HL-60/S4 treated with retinoic acid at 250 ng/mL for 4 days and 3 days (cell line): ENCODE results near the gene MS4A7.

Source experiments
- in situ Hi-C: fragments of 300-500 bp; cut with MboI; formaldehyde crosslinking; loops from 2 replicates; pipeline ENCODE4 v1.7.0; 2022; ENCODE audit warnings: low sequenced_read_pairs

MS4A7 gene

DNA sequence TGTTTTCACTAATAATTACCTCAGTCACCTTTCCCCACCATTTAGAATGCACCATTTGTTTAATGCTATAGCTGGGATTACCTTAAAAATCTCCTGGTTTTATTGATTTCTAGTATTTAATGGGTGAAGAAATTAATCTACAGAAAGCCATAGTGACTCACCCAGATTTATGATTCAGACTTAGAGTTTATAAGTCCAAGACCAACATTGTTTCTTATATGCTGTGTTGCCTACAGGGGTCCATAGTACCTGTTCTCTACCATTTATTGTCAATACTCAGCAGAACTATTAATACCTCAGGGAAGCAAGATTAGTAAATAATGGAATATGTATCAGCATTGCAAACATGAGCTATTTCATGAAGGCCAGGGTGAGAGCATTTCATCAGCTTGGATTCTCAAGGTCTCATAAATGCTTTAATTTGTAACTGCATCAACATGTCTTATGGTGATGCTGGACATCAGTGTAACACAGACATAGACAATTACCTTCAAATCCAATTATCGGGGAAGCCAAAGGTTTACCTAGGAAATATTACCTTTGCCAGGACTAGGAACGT lies 8.0 kb upstream of the MS4A7 start:
- in situ Hi-C loops: loop anchor here (25.0 kb wide), 1 partner anchor 242 kb away; no protein-coding TSS in a partner anchor

DNA sequence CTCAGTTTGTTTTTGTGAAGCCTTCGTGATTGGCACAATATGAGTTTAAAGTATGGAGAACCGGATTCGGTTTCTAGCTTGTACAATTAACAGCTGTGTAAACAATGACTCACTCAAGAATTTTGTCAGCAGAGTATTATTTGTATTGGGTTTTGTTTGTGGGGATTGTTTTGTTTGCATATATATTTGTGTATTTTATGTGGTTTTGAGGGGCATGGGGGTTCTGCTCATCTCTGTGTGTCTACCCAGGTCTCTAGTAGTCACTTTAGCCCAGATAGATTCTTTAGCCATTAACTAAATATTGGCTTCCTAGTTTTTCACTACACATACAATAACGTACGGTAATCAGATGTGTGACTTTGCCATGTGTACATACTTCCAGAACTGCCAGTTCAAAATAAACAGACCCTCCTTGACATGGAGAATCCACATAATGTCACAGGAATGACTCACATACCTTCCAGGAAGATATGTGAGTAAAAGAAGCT lies 7.5 kb upstream of the MS4A7 start:
- in situ Hi-C loops: loop anchor here (25.0 kb wide), 1 partner anchor 241 kb away; no protein-coding TSS in a partner anchor

DNA sequence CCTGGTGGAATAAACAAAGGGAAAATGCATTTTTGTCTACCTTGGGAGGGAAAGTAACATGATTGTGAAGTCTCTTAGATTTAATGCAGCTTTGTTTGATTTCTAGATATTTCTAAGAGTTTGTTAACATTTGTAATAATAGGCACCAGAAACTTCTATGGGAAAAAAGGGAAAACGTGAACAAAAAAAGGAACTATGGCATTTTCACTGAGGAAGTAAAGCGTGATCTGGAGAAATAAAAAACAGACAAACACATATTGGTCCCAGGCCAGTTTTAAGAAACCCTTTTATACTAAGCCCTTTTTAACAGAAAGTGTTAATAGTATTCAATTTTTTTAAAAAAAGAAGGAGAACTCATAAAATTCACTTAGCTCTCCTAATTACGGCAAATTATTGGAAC lies 6.9 kb upstream of the MS4A7 start:
- in situ Hi-C loops: loop anchor here (25.0 kb wide), 1 partner anchor 241 kb away; no protein-coding TSS in a partner anchor

DNA sequence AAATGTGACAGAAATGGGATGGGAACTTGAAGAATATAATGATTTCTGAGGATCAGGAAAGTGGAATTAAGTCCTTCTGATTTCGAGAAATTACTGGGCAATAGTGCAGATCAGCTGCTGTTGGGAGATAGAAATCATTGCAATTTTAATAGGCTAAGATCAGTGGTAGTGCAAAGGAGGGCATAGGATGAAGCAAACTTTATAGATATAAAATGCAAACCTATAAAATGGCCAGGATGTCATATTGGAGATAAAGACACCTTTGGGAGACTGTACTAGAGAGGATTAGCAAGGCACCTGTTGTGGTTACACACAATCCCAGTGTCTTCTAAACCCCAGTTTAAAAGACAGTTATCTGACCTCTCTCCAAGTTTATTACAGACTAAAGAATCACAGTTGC lies 6.5 kb upstream of the MS4A7 start:
- in situ Hi-C loops: loop anchor here (25.0 kb wide), 1 partner anchor 240 kb away; no protein-coding TSS in a partner anchor

DNA sequence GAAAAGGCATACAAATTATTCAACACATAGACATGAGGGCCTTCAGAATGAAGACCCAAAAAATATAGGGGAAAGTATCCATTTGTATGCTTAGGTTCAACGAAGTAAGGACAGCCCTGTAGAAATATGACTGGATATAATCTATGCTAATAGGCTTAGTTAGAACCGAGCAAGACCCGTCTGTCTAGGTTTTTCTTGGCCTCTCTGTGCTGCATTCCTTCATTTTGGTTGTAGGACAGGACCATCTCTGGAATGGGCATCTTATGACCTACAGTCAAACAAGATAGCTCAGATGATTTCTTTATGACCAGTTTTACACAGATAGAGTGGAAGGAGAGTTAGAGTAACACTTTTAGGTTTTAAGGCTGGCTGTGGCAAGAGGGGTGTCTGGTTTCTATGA lies 5.6 kb upstream of the MS4A7 start:
- in situ Hi-C loops: loop anchor here (25.0 kb wide), 1 partner anchor 240 kb away; no protein-coding TSS in a partner anchor

DNA sequence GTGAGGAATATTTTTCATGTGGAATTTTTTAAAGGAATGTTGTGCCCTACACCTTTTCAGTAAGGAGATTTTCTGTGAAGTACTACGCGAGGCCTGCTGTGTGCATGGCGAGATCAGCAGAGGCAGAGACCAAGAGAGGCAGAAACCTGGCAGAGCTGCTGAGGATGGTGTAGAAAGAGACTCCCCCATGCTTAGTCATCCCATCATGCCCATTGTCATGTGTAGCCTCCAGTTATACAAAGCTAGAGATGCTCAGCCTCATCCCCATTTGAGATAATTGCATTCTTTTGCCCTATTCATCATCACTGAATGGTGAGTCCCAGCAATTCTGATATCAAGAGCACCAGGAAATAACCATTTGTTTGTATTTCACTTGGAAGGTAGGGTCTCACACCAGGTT lies 3.0 kb upstream of the MS4A7 start:
- in situ Hi-C loops: no loop called here

DNA sequence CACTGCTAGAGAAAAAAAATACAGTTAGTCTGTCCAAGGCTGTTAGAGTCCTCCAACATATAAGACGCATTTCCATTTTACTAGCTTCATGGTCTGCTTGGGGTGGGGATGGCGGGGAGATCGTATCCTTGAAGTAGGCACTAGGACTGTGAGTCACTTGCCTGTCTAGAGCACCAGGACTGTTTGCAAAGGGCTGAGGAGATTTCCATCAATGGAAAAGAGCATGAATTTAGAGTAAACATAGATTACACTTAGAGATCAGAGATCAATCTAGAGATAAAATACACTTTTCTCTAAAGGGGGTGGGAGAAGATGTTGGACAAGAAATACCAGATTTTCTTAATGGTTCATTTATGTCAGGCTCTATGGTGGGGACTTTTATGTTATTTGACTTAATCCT lies 1.7 kb upstream of the MS4A7 start:
- in situ Hi-C loops: no loop called here

DNA sequence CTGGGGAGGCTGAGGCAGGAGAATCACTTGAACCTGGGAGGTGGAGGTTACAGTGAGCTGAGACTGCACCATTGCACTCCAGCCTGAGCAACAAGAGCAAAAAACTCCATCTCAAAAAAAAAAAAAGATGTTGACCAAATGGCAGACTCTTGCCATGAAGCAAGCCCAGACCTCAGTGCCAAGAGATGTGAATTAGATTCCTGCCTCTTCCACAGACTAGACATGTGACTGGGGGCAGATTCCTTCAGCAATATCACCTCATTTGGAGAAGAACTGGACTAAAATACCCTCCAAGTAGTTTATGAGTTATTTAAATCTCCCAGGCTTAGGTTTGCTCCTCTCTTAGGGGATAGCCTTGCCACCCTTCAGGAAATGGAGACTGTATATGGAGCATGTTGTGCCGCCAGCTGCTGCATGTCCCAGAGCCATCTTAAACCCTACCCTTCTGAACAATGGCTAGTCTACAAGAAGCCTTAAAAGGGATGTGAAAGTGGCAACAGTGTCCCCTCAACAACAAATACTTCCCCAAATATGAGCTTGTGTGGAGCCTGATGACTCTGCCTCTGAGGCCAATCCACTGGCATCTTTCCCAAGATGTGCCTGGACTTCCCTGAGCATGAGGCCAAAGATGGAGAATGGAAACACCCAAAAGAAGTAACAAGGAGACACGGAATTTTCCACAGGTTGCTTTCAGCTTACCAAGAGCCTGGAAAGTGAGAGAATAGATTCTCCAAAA lies 763 bp upstream of the MS4A7 start:
- in situ Hi-C loops: no loop called here

DNA sequence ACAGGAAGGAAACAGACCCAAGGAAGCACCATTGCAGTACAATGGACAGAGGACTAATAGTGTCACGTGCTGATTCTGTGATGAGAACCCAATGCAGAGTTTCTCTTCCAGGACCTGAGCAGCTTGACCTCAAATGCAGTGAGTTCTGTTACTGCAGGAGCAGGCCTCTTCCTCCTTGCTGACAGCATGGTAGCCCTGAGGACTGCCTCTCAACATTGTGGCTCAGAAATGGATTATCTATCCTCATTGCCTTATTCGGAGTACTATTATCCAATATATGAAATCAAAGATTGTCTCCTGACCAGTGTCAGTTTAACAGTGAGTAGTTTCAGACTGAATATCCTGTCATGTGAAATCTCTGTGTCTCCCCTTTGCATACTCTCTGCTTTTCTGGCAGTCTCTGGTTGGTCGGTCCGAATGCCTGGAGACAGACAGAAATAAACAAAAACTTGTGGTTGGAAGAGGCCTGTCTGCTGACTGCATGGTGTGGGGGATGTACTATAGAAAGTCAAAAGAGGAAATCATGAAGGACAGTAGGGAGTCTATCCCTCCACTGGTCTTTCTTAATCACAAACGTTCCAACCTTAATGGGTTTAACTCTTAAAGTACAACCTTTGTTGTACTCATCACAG lies 11.1 kb downstream of the MS4A7 start:
- in situ Hi-C loops: no loop called here

DNA sequence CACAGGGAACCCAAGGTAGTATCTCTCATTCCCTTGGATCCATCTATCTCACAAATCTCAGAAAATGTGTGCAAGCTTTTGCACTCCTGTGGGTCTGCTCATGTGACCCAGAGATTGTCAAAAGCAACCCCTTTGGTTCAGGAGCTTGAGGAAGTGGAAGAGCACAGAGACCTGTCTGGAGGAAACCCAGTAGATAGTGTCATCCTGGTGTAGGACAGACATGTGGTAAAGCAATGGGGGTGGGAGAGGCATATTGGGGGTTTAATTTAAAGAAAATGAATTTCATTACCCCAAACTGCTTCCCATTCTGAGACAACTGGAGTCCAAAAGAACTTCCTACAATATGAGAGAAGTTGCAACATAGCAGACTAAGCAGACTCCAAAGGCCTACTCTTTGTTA lies 12.1 kb downstream of the MS4A7 start:
- in situ Hi-C loops: no loop called here

DNA sequence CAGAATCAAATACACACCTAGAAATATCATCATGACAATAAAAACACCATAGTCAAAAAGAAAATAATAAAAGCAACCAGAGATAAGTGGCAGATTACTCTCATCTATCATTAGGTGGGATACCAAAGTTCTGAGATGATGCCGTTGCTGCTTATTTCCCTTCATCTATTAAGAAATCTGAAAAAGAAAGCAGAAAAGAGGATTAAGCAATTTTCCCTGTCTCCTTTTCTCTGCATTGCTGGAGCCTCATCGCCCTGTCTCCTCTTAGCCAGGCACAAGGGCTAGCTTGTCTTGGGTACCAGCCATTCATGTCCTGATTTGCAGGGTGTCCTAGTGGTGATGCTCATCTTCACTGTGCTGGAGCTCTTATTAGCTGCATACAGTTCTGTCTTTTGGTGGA lies 14.0 kb downstream of the MS4A7 start:
- in situ Hi-C loops: no loop called here

DNA sequence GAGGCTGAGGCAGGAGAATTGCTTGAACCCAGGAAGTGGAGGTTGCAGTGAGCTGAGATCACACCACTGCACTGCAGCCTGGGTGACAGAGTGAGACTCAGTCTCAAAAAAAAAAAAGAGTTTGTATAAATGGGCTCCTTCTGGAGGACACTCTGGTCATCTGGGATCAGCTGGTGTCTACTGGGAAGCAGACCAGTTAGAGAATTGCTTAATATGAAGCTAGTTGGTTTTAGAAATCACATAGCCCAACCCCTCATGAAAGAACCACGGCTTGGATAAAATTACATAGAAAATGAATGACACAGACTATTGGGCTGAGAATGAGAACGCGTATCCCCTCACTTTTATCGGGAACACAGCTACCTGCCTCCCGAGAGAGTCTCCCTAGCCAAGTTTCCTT lies 14.7 kb downstream of the MS4A7 start:
- in situ Hi-C loops: no loop called here

DNA sequence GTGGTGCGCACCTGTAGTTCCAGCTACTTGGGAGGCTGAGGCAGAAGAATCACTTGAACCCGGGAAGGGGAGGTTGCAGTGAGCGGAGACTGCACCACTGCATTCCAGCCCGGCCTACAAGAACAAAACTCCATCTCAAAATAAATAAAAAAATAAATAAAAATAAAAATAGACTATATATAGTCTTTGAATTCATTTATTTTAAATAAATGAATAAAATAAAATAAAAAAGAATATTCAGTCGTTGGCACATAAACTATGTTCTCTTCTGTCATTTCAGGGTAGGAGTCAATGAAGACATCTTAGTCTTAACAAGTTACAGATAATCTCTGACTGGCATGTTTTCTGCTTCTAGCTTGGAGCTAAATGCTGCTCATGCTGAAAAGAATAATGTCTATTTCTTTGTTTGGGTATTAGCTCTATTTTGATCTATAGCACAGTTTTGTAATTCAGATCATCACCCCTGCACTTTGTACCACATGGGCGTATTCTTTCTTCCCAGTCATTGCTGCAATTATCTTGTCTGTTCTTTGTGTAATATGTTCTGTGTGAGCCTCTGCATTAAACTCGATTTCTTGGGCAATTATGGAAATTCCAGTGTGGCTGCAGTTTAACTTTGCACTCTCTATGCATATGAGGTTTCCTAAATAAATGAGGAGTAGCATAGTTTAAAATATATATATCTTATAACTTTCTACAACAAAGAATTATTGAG lies 16.5 kb downstream of the MS4A7 start:
- in situ Hi-C loops: no loop called here

DNA sequence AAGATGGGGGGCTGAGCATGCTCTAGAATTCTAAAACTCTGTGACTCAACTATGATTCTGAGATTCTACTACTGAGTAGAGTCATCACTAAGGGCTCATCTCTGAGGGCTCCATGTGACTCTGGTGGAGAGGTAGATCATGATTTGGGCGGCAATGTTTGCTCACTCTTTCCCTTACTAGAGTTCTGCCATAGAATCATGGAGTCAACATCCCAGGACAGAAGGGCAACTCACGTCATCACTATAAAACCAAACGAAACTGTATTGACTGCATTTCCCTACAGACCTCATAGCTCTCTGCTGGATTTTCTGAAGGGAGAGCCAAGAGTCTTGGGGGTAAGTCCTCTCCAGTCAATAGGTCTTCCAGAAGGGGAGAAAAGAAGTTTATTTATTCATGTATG lies 18.1 kb downstream of the MS4A7 start, which contains the start of gene MS4A14:
TSS of gene MS4A14 (plus strand) at position 78 of the 400 bp plus-strand sequence. CDS start at position 198, 120 bp downstream.
- in situ Hi-C loops: no loop called here

DNA sequence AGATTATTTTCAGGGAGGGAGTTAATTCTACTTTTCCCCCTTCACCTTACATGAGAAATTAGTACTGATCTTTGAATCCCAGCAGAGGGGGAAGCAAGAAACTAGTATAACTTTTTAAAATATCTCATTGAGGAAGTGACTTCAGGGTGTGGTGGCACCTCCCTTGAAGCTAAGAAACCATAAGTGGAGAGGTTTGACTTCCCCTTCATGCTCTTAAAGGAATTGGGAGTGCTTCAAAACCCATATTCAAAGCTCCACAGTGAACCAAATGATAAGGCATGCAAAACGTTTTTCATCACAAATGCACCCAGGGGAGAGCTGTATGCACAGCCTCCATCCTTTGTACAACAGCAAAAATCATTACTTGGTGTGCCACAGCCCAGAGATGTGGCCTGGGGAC lies 18.5 kb downstream of the MS4A7 start:
- in situ Hi-C loops: no loop called here

DNA sequence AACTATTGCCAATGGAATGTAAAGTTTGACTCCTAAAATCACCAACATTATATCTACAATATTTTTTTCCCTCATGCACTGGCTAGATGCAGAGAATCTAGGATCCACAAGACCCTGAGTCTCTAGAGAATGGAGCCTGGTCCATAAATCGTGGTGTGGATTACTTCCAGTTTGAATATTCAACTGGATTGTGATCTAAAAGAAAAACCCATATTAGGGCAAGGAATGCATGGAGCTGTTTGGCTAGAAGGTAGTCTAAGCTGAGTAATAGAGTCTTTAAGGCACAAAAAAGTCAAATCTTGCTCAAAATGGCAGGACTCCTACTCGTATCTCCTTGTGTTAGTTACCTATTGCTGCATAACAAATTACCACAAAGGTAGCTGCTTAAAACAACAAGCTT lies 41.7 kb downstream of the MS4A7 start:
- in situ Hi-C loops: no loop called here

DNA sequence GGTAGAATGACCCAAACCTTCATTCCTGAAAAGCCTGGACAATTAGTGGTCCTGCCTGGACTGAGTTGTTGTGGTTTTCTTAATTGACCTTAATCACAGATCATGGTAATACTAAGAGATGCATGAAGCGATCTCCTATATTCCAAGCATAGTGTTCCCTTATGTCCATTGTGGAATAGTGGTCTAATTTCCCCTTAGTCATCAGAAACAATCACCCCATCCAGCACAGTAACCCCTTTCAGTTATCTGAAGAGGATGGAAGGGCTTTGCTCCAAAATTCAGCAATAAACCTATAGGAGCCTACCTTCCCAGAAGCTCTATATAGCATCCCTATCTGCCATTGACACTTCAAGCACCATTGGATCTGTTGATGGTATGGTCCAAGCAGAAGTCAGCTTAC lies 44.3 kb downstream of the MS4A7 start:
- in situ Hi-C loops: no loop called here

DNA sequence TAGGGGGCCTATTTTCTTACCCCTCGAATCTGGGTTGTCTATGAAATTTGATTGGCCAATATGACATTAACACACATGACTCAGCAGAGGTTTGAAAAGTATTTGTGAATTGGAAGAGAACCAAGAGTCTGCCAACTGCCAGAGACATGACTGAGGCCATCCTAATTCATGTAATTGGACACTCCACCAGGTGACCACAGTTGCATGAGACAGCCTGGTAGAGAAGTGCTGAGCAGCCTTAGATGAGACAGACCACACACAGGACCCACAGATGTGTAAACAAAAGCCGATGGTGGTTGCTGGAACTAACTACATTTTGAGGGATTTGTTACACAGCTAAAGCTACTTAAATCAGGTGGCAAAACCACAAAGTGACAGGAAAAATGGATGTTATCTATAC lies 50.2 kb downstream of the MS4A7 start:
- in situ Hi-C loops: no loop called here

DNA sequence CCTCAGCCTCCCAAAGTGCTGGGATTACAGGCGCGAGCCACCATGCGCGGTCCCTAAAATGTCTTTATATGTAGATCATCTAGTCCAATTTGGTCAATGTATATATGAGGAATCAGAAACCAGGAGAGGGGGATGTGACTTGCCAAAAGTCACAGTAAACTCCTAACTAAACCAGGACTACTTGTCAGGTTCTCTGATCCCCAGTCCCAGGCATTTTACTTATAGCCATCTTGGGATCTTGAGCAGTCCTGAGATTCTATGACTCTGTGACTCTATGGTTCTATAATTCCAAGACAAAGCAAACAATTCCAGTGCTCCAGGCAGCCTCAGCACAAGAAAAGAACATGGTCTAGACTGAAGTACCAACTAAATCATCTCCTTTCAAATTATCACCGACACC lies 50.9 kb downstream of the MS4A7 start, which contains the start of gene MS4A5:
TSS of gene MS4A5 (plus strand) at position 301 of the 400 bp plus-strand sequence. CDS start 103 bp downstream, outside the sequence.
- in situ Hi-C loops: no loop called here

DNA sequence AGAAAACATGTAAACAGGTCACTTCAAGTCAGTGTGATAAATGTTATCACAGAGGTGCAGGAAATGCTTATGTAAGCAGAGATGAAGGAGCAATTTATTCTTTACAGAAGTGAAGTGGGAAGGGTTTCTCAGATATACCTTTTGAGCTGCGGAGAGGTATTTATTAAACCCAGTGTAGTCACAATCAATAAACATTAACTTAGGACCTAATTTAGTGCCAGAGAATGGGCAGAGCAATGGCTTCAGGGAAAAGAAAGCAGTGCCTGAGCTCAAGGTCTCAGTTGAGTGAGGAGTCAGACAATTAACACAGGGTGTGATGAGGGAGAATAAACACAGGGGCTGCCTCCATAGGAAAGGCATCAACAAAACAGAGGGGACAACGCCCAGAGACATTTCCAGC lies 52.9 kb downstream of the MS4A7 start:
- in situ Hi-C loops: no loop called here

DNA sequence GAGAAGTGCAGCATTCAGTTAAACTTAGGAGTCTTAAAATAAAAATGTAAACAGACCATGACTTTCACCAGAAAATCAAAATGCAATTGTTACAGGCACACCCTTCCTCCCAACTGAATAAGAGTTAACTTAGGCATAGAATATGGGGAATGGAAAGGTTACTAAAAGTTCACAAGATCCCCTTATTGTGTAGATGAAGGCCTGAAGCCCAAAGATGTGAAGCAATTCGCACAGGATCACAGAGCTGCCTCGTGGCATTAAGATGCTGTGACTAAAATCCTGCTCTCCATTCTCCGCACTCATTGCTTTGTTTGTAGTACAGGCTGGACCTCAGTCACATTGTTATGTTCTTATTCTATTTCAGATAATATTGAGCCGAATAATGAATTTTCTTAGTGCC lies 55.1 kb downstream of the MS4A7 start:
- in situ Hi-C loops: no loop called here
